ENCODE measurements around the gene ELL2. TPM values are rescaled to one million over a fixed set of nuclear protein-coding genes. Genes with fewer than 3 reads are reported as not detected.

Gene ELL2
- total and polyA plus RNA-seq, 2 donors (not counting 1 experiment from before 2014, with no cell fraction given), result 68.5 to 121 TPM

DNA sequence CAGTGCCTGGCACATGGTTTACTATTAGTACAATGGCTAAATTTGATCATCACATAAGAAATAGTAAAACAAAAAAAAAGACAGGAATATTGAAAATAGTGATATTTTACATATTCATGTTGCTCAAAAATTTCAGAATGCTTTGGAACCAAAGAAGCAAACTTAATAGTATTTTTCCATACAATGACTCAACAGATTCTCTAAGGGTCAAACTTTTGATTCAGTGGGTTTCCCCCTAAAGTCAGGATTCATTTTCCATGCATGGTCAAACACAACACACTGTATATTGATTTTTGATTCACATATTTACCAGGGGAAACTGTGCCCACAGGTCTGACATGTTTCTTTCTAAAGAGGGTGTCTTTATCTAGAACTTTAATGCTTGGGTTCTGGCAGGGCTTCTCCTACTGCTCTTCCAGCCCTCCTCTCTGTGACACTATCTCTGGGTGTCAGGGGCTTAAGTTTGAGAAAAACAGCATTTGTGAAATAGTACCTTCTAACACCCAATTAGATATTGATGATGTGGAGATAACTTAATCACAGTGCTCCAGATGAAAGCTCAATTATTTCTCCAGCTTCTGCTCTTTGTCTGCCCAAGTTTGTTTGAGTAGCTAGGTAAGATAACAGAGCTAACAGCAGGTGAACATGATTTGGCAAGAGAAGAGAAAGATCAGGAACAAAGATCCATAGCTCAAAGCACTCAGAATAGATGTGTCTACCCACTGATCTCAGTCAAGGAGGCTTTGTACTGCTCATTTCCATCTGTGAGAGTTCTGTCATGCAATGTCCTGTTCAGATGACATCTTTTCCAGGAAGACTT lies 35.5 kb upstream of the ELL2 start:
- H3K27me3 ChIP-seq (ENCODE audit: control insufficient read depth, insufficient read depth, low read length), result no peaks in the 10 kb centered on the region
- H3K4me3 ChIP-seq (replicated peaks in 1 of 4; ENCODE audit: control extremely low read depth in 1 of 4, insufficient read depth in 1 of 4, low read depth in 3 of 4, low read length in 4 of 4), result no peak overlapping the region
- no peak for TF ChIP-seq CTCF (conservative IDR thresholded peaks at IDR 0.05 in 1 of 2, IDR thresholded peaks at IDR 0.05 in 1 of 2; ENCODE audit: low read depth in 1 of 2, low read length in 2 of 2)
- no peak for TF ChIP-seq EZH2 (IDR thresholded peaks at IDR 0.05; ENCODE audit: low read length, missing control alignments)
- no peak overlapping the region for H3K27ac ChIP-seq (ENCODE audit: insufficient read depth, low read length)
- no peaks in the 10 kb centered on the region for H3K9me3 ChIP-seq (ENCODE audit: control insufficient read depth, insufficient read depth, low read depth, low read length)
- no peak overlapping the region for H2AFZ ChIP-seq (ENCODE audit: low read length)
- H4K20me1 ChIP-seq (ENCODE audit: control insufficient read depth, extremely low read depth, insufficient read depth, low read length), result no peaks in the 10 kb centered on the region
- H3K36me3 ChIP-seq (ENCODE audit: control insufficient read depth, insufficient read depth, low read length), result no peaks in the 10 kb centered on the region
- no peaks in the 10 kb centered on the region for H3K79me2 ChIP-seq (ENCODE audit: control insufficient read depth, insufficient read depth, low read length)
- no peak for DNase-seq (ENCODE audit: low read depth in 2 of 2)
- H3K4me1 ChIP-seq (ENCODE audit: control insufficient read depth, extremely low read depth, insufficient read depth, low read length), result no peaks in the 10 kb centered on the region
- H3K9ac ChIP-seq (ENCODE audit: insufficient read depth, low read length), result no peak overlapping the region
- H3K4me2 ChIP-seq (ENCODE audit: extremely low read depth, insufficient read depth, low read length), result no peak overlapping the region

- no peak overlapping the region for H3K9ac ChIP-seq (ENCODE audit: insufficient read depth, low read length)
- no peak for DNase-seq (ENCODE audit: low read depth in 2 of 2)
- H2AFZ ChIP-seq (ENCODE audit: low read length), result no peak overlapping the region
- no peaks in the 10 kb centered on the region for H3K27me3 ChIP-seq (ENCODE audit: control insufficient read depth, insufficient read depth, low read length)
- no peak overlapping the region for H3K27ac ChIP-seq (ENCODE audit: insufficient read depth, low read length)
- H4K20me1 ChIP-seq (ENCODE audit: control insufficient read depth, extremely low read depth, insufficient read depth, low read length), result no peaks in the 10 kb centered on the region
- no peaks in the 10 kb centered on the region for H3K36me3 ChIP-seq (ENCODE audit: control insufficient read depth, insufficient read depth, low read length)
- no peaks in the 10 kb centered on the region for H3K9me3 ChIP-seq (ENCODE audit: control insufficient read depth, insufficient read depth, low read depth, low read length)
- H3K4me3 ChIP-seq (replicated peaks in 1 of 4; ENCODE audit: control extremely low read depth in 1 of 4, insufficient read depth in 1 of 4, low read depth in 3 of 4, low read length in 4 of 4), result no peak overlapping the region
- TF ChIP-seq EZH2 (IDR thresholded peaks at IDR 0.05; ENCODE audit: low read length, missing control alignments) (no peak), CTCF (conservative IDR thresholded peaks at IDR 0.05 in 1 of 2, IDR thresholded peaks at IDR 0.05 in 1 of 2; ENCODE audit: low read depth in 1 of 2, low read length in 2 of 2) (no peak)
- no peaks in the 10 kb centered on the region for H3K4me1 ChIP-seq (ENCODE audit: control insufficient read depth, extremely low read depth, insufficient read depth, low read length)
- H3K4me2 ChIP-seq (ENCODE audit: extremely low read depth, insufficient read depth, low read length), result no peak overlapping the region
- H3K79me2 ChIP-seq (ENCODE audit: control insufficient read depth, insufficient read depth, low read length), result no peaks in the 10 kb centered on the region
Measured at GRCh38 chr5:95995962-95996489, 34.4 kb upstream of the ELL2 start.

- Histone ChIP-seq H3K4me2 (ENCODE audit: extremely low read depth, insufficient read depth, low read length) (no peak overlapping the region), H2AFZ (ENCODE audit: low read length) (no peak overlapping the region)
Measured at GRCh38 chr5:95993776-95994175, 32.1 kb upstream of the ELL2 start.

More at GRCh38 chr5:95993776-95994175, 32.1 kb upstream of the ELL2 start:
- no peak overlapping the region for H3K27ac ChIP-seq (ENCODE audit: insufficient read depth, low read length)
- no peak for DNase-seq (ENCODE audit: low read depth in 2 of 2)
- TF ChIP-seq CTCF (conservative IDR thresholded peaks at IDR 0.05 in 1 of 2, IDR thresholded peaks at IDR 0.05 in 1 of 2; ENCODE audit: low read depth in 1 of 2, low read length in 2 of 2), result no peak
- H3K9me3 ChIP-seq (ENCODE audit: control insufficient read depth, insufficient read depth, low read depth, low read length), result no peaks in the 10 kb centered on the region
- no peaks in the 10 kb centered on the region for H3K4me1 ChIP-seq (ENCODE audit: control insufficient read depth, extremely low read depth, insufficient read depth, low read length)
- no peak overlapping the region for H3K4me3 ChIP-seq (replicated peaks in 1 of 4; ENCODE audit: control extremely low read depth in 1 of 4, insufficient read depth in 1 of 4, low read depth in 3 of 4, low read length in 4 of 4)
- no peak overlapping the region for H3K9ac ChIP-seq (ENCODE audit: insufficient read depth, low read length)
- no peaks in the 10 kb centered on the region for H3K79me2 ChIP-seq (ENCODE audit: control insufficient read depth, insufficient read depth, low read length)
- no peaks in the 10 kb centered on the region for H4K20me1 ChIP-seq (ENCODE audit: control insufficient read depth, extremely low read depth, insufficient read depth, low read length)
- H3K36me3 ChIP-seq (ENCODE audit: control insufficient read depth, insufficient read depth, low read length), result no peaks in the 10 kb centered on the region
- H3K27me3 ChIP-seq (ENCODE audit: control insufficient read depth, insufficient read depth, low read length), result no peaks in the 10 kb centered on the region

Measured in fibroblast of lung (primary cell).